Suprapubic skin (tissue), 4 donors: ENCODE measurements around the gene SLC36A1. TPM values are rescaled to one million over a fixed set of nuclear protein-coding genes. Genes with fewer than 3 reads are reported as not detected.
A peak's percentile ranks its signal among the peaks of the same experiment; 100 is the strongest.

ENCODE experiments used
- DNase-seq, 2 donors: peaks; one replicate each; pipeline ENCODE4 v3.0.0-alpha.2; 2019; ENCODE audit warnings: low spot score in 2 of 2
- H3K27ac ChIP-seq: fragments of 200-600 bp; sonication (generic); one replicate; pipeline ENCODE4 v1.5.1; 2019
- H3K27me3 ChIP-seq: fragments of 200-600 bp; sonication (generic); one replicate; pipeline ENCODE4 v1.5.1; 2019
- H3K36me3 ChIP-seq: fragments of 200-600 bp; sonication (generic); one replicate; pipeline ENCODE4 v1.5.1; 2019
- H3K4me1 ChIP-seq: fragments of 200-600 bp; sonication (generic); one replicate; pipeline ENCODE4 v1.5.1; 2019
- H3K4me3 ChIP-seq: fragments of 200-600 bp; sonication (generic); one replicate; pipeline ENCODE4 v1.5.1; 2019; ENCODE audit warnings: mild to moderate bottlenecking
- H3K9me3 ChIP-seq: fragments of 200-600 bp; sonication (generic); one replicate; pipeline ENCODE4 v1.5.1; 2019
- EP300 ChIP-seq: sonication (generic); formaldehyde crosslinking; IDR thresholded peaks from one replicate; pipeline ENCODE4 v1.6.1; 2017; ENCODE audit warnings: antibody characterized with exemption
- POLR2A ChIP-seq, 2 donors: fragments of 450-650 bp; IDR thresholded peaks; one replicate each; pipeline ENCODE4 v1.6.1; 2017; ENCODE audit warnings: antibody characterized with exemption in 2 of 2, mild to moderate bottlenecking in 2 of 2, moderate library complexity in 2 of 2
- POLR2AphosphoS5 ChIP-seq, 3 donors: sonication (generic); formaldehyde crosslinking; IDR thresholded peaks; one replicate each; pipeline ENCODE4 v1.6.1; 2017; ENCODE audit warnings: antibody characterized with exemption in 3 of 3
- WGBS: methylation state at CpG from one replicate; pipeline ENCODE4 v1.1.5; 2018; 5-methylcytosine and 5-hydroxymethylcytosine counted together
- total RNA-seq, 4 donors: library from RNA; depleted of rRNA; stranded (reverse); fragments of >200 nt; gene quantifications; one replicate each; pipeline ENCODE4 v1.1.0, GENCODE V29; 2016
- TF ChIP-seq, protein P1 (sequence below), 2 donors: fragments of 200-600 bp in 1 of 2; fragments of 450-650 bp in 1 of 2; sonication (generic) in 1 of 2; IDR thresholded peaks; one replicate each; pipeline ENCODE4 v1.5.1; 2016 to 2019; ENCODE audit warnings: antibody characterized with exemption in 2 of 2, mild to moderate bottlenecking in 1 of 2, moderate library complexity in 1 of 2

Gene SLC36A1
- total RNA-seq, 4 donors from 2014 or later = 7.2 to 16.5 (median 8.1) TPM

DNA sequence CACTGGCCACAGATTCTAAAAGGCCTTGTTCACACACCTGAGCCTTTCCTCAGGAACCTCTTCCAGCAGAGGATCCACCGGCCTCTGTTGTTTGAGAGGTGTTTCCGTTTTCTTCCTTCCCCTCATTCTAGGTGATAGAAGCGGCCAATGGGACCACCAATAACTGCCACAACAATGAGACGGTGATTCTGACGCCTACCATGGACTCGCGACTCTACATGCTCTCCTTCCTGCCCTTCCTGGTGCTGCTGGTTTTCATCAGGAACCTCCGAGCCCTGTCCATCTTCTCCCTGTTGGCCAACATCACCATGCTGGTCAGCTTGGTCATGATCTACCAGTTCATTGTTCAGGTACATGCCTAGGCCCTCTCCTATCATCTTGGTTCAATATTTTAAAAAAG is 20.2 kb downstream of the SLC36A1 start:
- peak in 1 of 2 donors; percentile 35 for DNase-seq
- Histone ChIP-seq H3K36me3 (peaks cover 72% of the 10 kb centered on the region), H3K9me3 (no peaks in the 10 kb centered on the region), H3K4me1 (no peaks in the 10 kb centered on the region), H3K27ac (no peak overlapping the region), H3K27me3 (no peaks in the 10 kb centered on the region), H3K4me3 (no peak overlapping the region)
- WGBS = 94% methylated on average over 8 of the region's 8 CpGs
- TF ChIP-seq POLR2A (IDR thresholded peaks at IDR 0.05) = no peak
- TF ChIP-seq POLR2AphosphoS5 (IDR thresholded peaks at IDR 0.05) = no peak
- TF ChIP-seq EP300 = no peak
- TF ChIP-seq, protein P1, sequence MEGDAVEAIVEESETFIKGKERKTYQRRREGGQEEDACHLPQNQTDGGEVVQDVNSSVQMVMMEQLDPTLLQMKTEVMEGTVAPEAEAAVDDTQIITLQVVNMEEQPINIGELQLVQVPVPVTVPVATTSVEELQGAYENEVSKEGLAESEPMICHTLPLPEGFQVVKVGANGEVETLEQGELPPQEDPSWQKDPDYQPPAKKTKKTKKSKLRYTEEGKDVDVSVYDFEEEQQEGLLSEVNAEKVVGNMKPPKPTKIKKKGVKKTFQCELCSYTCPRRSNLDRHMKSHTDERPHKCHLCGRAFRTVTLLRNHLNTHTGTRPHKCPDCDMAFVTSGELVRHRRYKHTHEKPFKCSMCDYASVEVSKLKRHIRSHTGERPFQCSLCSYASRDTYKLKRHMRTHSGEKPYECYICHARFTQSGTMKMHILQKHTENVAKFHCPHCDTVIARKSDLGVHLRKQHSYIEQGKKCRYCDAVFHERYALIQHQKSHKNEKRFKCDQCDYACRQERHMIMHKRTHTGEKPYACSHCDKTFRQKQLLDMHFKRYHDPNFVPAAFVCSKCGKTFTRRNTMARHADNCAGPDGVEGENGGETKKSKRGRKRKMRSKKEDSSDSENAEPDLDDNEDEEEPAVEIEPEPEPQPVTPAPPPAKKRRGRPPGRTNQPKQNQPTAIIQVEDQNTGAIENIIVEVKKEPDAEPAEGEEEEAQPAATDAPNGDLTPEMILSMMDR (IDR thresholded peaks at IDR 0.05) = no peak

DNA sequence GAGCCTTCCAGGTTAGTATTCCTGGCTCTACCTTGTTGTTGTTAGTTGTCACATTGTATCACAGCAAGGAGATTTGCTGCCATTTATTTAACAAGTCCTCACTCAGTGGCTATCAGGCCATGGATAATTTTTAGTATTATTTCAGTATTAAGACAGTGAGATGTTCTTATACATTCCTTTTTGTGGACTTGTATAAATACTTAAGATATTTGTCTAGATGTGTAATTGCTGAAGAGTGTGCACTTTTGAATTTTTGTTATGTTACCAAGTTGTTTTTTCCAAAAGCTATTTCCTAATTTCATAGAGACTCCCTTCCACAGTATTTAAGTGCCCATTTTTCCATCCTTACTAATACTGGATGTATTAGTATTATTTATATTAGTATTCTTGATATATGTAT is 22.0 kb downstream of the SLC36A1 start:
- Histone ChIP-seq H3K27me3 (no peaks in the 10 kb centered on the region), H3K9me3 (no peaks in the 10 kb centered on the region), H3K4me1 (no peaks in the 10 kb centered on the region), H3K36me3 (peaks cover 68% of the 10 kb centered on the region), H3K4me3 (no peak overlapping the region), H3K27ac (no peak overlapping the region)
- TF ChIP-seq POLR2AphosphoS5 (IDR thresholded peaks at IDR 0.05) (no peak), POLR2A (IDR thresholded peaks at IDR 0.05) (no peak)
- no peak for DNase-seq

- 91% methylated on average over 3 of the region's 3 CpGs for WGBS
- no peak for DNase-seq
- Histone ChIP-seq H3K4me1 (no peaks in the 10 kb centered on the region), H3K27me3 (no peaks in the 10 kb centered on the region), H3K36me3 (peaks cover 70% of the 10 kb centered on the region), H3K9me3 (no peaks in the 10 kb centered on the region), H3K4me3 (no peak overlapping the region), H3K27ac (no peak overlapping the region)
- no peak for TF ChIP-seq POLR2AphosphoS5 (IDR thresholded peaks at IDR 0.05)
- TF ChIP-seq POLR2A (IDR thresholded peaks at IDR 0.05) = no peak
- TF ChIP-seq, protein P1 (IDR thresholded peaks at IDR 0.05) = no peak
- no peak for TF ChIP-seq EP300
Measured at GRCh38 chr5:151469992-151470391, 22.6 kb downstream of the SLC36A1 start.

DNA sequence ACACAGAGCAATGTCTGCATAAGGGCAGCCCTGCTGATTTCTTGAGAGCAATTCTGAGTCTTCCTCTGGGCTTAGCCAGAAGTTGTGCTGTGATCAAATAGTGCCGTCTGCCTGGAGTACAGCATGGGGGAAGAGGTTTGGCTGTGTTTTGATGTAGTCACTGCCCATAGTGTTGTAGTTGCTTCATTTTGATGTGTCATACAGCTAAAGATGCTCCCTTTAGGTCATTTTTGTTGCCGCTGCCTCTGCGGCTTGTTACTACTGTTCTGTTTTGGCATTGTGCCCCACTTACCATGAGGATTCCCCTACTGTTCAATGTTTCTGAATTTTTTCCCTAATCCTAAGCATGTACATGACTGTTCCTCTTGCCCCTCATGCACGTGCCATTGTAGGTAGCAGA is 23.0 kb downstream of the SLC36A1 start:
- 82% methylated on average over 4 of the region's 4 CpGs for WGBS
- TF ChIP-seq EP300 (no peak), POLR2AphosphoS5 (IDR thresholded peaks at IDR 0.05) (no peak), POLR2A (IDR thresholded peaks at IDR 0.05) (no peak)
- TF ChIP-seq, protein P1 (IDR thresholded peaks at IDR 0.05) = no peak
- H3K36me3 ChIP-seq = peaks cover 66% of the 10 kb centered on the region
- no peaks in the 10 kb centered on the region for H3K9me3 ChIP-seq
- no peak overlapping the region for H3K4me3 ChIP-seq
- DNase-seq = no peak
- no peaks in the 10 kb centered on the region for H3K4me1 ChIP-seq
- no peaks in the 10 kb centered on the region for H3K27me3 ChIP-seq
- H3K27ac ChIP-seq = no peak overlapping the region

DNA sequence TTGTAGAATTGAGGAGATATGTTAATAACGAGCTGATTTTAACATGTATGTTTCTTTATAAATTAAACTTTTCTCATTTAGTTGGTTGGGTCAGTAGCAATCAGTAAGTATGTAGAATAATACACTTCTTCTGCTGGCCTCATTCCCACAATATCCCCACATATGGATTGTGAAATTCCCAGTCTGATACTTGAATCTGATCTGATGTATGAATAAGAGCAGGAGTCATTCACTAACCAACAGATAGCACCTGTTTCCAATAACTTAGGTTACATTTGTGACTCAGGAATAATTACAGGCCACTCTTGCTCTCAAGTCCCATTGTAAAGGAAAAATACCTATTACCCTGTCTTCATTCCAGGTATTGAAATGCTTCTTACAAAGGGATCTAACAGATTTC is 23.9 kb downstream of the SLC36A1 start:
- Histone ChIP-seq H3K27me3 (no peaks in the 10 kb centered on the region), H3K4me1 (no peaks in the 10 kb centered on the region), H3K9me3 (no peaks in the 10 kb centered on the region), H3K27ac (no peak overlapping the region), H3K4me3 (no peak overlapping the region), H3K36me3 (peaks cover 63% of the 10 kb centered on the region)
- DNase-seq = no peak
- TF ChIP-seq EP300 (no peak), POLR2AphosphoS5 (IDR thresholded peaks at IDR 0.05) (no peak), POLR2A (IDR thresholded peaks at IDR 0.05) (no peak)
- TF ChIP-seq, protein P1 (IDR thresholded peaks at IDR 0.05) = no peak
- WGBS = 89% methylated on average over 1 of the region's 1 CpG

DNA sequence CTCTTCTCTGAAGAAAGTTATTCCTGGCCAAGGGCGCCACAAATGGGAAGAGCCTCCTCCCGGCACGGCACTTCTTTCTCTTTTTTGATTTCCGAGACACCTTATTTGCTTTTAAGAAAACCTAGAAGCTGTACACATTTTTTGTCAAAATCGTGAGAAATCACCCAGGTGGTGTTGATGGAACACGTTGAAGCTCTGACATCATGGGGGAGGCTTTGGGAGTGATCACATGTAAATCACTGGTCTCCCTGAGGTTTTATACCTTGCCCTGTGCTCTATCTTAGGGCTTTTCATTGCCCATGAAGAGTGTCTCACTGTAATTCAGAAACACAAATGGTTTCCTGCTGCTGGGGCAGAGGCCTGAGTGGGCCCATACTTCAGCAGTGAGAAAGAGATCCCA is 27.4 kb downstream of the SLC36A1 start:
- Histone ChIP-seq H3K4me3 (no peak overlapping the region), H3K27ac (no peak overlapping the region), H3K27me3 (no peaks in the 10 kb centered on the region), H3K9me3 (no peaks in the 10 kb centered on the region), H3K36me3 (peaks cover 73% of the 10 kb centered on the region), H3K4me1 (no peaks in the 10 kb centered on the region)
- TF ChIP-seq, protein P1 (IDR thresholded peaks at IDR 0.05) = no peak
- TF ChIP-seq EP300 (no peak), POLR2AphosphoS5 (IDR thresholded peaks at IDR 0.05) (no peak), POLR2A (IDR thresholded peaks at IDR 0.05) (no peak)
- DNase-seq = no peak
- 89% methylated on average over 6 of the region's 6 CpGs for WGBS
